WTC11 (cell line): ENCODE results near the gene FANCD2.

Experiments used
- GABPB1 ChIP-seq: sonication (generic); formaldehyde crosslinking; IDR thresholded peaks from 2 replicates; pipeline ENCODE4 v1.8.1; 2023; ENCODE audit warnings: mild to moderate bottlenecking, missing genetic modification reagents
- NR2C2 ChIP-seq: sonication (generic); formaldehyde crosslinking; IDR thresholded peaks from 2 replicates; pipeline ENCODE4 v1.8.0; 2022; ENCODE audit warnings: mild to moderate bottlenecking, missing genetic modification reagents
- SP1 ChIP-seq: sonication (generic); formaldehyde crosslinking; conservative IDR thresholded peaks from 2 replicates; pipeline ENCODE4 v1.8.1; 2022; ENCODE audit warnings: missing genetic modification reagents
- ZNF671 ChIP-seq: fragments of 250-450 bp; sonication (Bioruptor Pico); IDR thresholded peaks from 2 replicates; pipeline ENCODE4 v1.8.0; 2021; ENCODE audit warnings: mild to moderate bottlenecking
- TF ChIP-seq, protein P1 (sequence below): sonication (generic); formaldehyde crosslinking; IDR thresholded peaks from 2 replicates; pipeline ENCODE4 v1.8.1; 2023; ENCODE audit warnings: mild to moderate bottlenecking, moderate library complexity, missing genetic modification reagents
- TF ChIP-seq, protein P2 (sequence below): sonication (generic); formaldehyde crosslinking; IDR thresholded peaks from 2 replicates; pipeline ENCODE4 v1.8.0; 2022; ENCODE audit warnings: mild to moderate bottlenecking, missing genetic modification reagents
- TF ChIP-seq, protein P3 (sequence below): fragments of 200-600 bp; IDR thresholded peaks from 2 replicates; pipeline ENCODE4 v1.8.0; 2022; ENCODE audit warnings: antibody characterized with exemption
- TF ChIP-seq, protein P4 (sequence below): sonication (generic); formaldehyde crosslinking; IDR thresholded peaks from 2 replicates; pipeline ENCODE4 v1.8.0; 2023; ENCODE audit warnings: missing genetic modification reagents, mild to moderate bottlenecking, borderline replicate concordance

DNA sequence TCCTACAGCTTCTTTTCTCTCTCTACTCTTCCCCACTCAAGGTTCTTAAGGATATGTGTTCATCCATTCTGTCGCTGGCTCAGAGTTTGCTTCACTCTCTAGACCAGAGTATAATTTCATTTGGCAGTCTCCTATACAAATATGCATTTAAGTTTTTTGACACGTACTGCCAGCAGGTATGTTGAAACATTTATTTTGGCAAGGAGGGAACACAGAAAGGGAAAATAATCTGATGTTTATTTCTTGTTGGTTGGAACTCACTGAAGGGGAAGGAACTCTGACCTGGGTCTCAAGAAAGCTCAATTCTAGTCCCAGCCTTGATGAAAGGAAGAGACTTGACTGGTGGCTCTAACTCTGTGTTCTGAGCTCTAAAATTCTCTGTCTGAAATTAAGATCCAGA, 21.6 kb downstream of the FANCD2 start:
- no peak for TF ChIP-seq ZNF671 (CRISPR knock-in tag)
- no peak for TF ChIP-seq SP1 (CRISPR knock-in tag)
- TF ChIP-seq, protein P1, sequence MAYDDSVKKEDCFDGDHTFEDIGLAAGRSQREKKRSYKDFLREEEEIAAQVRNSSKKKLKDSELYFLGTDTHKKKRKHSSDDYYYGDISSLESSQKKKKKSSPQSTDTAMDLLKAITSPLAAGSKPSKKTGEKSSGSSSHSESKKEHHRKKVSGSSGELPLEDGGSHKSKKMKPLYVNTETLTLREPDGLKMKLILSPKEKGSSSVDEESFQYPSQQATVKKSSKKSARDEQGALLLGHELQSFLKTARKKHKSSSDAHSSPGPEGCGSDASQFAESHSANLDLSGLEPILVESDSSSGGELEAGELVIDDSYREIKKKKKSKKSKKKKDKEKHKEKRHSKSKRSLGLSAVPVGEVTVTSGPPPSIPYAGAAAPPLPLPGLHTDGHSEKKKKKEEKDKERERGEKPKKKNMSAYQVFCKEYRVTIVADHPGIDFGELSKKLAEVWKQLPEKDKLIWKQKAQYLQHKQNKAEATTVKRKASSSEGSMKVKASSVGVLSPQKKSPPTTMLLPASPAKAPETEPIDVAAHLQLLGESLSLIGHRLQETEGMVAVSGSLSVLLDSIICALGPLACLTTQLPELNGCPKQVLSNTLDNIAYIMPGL: no peak
- TF ChIP-seq, protein P2, sequence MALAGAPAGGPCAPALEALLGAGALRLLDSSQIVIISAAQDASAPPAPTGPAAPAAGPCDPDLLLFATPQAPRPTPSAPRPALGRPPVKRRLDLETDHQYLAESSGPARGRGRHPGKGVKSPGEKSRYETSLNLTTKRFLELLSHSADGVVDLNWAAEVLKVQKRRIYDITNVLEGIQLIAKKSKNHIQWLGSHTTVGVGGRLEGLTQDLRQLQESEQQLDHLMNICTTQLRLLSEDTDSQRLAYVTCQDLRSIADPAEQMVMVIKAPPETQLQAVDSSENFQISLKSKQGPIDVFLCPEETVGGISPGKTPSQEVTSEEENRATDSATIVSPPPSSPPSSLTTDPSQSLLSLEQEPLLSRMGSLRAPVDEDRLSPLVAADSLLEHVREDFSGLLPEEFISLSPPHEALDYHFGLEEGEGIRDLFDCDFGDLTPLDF (CRISPR knock-in tag): no peak
- TF ChIP-seq, protein P3, sequence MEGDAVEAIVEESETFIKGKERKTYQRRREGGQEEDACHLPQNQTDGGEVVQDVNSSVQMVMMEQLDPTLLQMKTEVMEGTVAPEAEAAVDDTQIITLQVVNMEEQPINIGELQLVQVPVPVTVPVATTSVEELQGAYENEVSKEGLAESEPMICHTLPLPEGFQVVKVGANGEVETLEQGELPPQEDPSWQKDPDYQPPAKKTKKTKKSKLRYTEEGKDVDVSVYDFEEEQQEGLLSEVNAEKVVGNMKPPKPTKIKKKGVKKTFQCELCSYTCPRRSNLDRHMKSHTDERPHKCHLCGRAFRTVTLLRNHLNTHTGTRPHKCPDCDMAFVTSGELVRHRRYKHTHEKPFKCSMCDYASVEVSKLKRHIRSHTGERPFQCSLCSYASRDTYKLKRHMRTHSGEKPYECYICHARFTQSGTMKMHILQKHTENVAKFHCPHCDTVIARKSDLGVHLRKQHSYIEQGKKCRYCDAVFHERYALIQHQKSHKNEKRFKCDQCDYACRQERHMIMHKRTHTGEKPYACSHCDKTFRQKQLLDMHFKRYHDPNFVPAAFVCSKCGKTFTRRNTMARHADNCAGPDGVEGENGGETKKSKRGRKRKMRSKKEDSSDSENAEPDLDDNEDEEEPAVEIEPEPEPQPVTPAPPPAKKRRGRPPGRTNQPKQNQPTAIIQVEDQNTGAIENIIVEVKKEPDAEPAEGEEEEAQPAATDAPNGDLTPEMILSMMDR: no peak
- TF ChIP-seq GABPB1 (CRISPR knock-in tag): no peak
- no peak for TF ChIP-seq NR2C2 (CRISPR knock-in tag)
- TF ChIP-seq, protein P4, sequence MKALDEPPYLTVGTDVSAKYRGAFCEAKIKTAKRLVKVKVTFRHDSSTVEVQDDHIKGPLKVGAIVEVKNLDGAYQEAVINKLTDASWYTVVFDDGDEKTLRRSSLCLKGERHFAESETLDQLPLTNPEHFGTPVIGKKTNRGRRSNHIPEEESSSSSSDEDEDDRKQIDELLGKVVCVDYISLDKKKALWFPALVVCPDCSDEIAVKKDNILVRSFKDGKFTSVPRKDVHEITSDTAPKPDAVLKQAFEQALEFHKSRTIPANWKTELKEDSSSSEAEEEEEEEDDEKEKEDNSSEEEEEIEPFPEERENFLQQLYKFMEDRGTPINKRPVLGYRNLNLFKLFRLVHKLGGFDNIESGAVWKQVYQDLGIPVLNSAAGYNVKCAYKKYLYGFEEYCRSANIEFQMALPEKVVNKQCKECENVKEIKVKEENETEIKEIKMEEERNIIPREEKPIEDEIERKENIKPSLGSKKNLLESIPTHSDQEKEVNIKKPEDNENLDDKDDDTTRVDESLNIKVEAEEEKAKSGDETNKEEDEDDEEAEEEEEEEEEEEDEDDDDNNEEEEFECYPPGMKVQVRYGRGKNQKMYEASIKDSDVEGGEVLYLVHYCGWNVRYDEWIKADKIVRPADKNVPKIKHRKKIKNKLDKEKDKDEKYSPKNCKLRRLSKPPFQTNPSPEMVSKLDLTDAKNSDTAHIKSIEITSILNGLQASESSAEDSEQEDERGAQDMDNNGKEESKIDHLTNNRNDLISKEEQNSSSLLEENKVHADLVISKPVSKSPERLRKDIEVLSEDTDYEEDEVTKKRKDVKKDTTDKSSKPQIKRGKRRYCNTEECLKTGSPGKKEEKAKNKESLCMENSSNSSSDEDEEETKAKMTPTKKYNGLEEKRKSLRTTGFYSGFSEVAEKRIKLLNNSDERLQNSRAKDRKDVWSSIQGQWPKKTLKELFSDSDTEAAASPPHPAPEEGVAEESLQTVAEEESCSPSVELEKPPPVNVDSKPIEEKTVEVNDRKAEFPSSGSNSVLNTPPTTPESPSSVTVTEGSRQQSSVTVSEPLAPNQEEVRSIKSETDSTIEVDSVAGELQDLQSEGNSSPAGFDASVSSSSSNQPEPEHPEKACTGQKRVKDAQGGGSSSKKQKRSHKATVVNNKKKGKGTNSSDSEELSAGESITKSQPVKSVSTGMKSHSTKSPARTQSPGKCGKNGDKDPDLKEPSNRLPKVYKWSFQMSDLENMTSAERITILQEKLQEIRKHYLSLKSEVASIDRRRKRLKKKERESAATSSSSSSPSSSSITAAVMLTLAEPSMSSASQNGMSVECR (CRISPR knock-in tag): no peak
